GM18519 (cell line): ENCODE results near the gene ARF1.

Experiments used
- ATAC-seq: cut with Tn5 transposase; IDR thresholded peaks from one replicate; pipeline ENCODE4 v1.9.1; 2021; ENCODE audit warnings: mild to moderate bottlenecking, moderate library complexity; ENCODE audit not compliant: unreplicated experiment, low FRiP score

ARF1 gene

GRCh38 chr1:228144993-228145343 lies 62.5 kb downstream of the ARF1 start:
- ATAC-seq: no peak

GRCh38 chr1:228145463-228146416 lies 63.2 kb downstream of the ARF1 start:
- ATAC-seq: no peak

- ATAC-seq: no peak
Measured at GRCh38 chr1:228146417-228147150, 64.1 kb downstream of the ARF1 start.

- ATAC-seq: no peak
Measured at GRCh38 chr1:228147151-228147693, 64.7 kb downstream of the ARF1 start.

DNA sequence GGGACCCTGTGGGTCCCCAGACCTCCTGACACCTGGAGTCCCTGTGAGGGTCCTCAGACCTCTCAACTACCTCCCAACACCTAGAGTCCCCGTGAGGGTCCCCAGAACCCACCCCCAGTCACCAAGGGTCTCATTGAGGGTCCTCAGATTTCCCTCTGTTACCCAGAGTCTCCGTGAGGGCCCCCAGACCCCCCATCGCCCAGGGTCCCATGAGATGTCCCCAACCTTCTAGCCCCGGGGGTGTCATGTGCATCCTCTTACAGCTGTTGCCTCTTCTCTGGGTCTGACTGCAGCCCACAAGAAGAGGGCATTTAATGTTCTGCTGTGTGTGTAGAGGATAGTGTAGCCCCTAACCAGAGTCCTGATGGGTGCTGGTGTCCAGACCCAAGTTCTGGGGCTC lies 65.3 kb downstream of the ARF1 start:
- no peak for ATAC-seq

DNA sequence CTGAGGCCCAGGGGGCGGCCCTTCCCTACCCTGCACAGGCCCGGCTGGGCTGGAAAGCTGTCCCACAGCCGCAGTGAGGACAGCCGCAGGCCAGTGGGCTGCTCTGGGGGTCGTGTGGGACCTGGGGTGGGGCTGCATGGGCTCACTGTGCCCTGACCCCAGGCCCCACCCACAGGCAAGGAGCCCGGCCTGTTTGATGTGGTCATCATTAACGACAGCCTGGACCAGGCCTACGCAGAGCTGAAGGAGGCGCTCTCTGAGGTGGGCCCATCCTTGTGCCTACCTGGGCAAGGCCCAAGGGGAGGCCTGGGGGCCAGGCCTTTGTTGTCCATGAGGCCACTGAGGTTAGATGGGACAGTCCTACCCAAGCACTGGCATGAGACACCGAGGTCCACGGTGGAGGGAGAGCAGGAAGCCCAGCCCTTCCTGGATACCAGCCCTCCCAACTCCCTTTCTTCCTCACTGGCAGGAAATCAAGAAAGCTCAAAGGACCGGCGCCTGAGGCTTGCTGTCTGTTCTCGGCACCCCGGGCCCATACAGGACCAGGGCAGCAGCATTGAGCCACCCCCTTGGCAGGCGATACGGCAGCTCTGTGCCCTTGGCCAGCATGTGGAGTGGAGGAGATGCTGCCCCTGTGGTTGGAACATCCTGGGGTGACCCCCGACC lies 65.8 kb downstream of the ARF1 start:
- no peak for ATAC-seq
